Spinal cord (tissue), 10 donors: ENCODE measurements around the gene RFK. TPM values are rescaled to one million over a fixed set of nuclear protein-coding genes. Genes with fewer than 3 reads are reported as not detected.
"Not testable (repeated sequence)": the region's sequence is repeated elsewhere in the genome, so short reads cannot be mapped to it uniquely, and the experiment has no call there.

Source experiments
- DNase-seq, 6 donors: peaks; one replicate each; pipeline versions ENCODE4 v3.0.0 to v3.0.0-alpha.2; 2013 to 2015; ENCODE audit warnings: low spot score in 6 of 6, low read depth in 4 of 6
- H3K27ac ChIP-seq: one replicate; pipeline ENCODE4 v1.5.1; 2013; ENCODE audit warnings: low read depth, low read length, control low read depth
- H3K27me3 ChIP-seq: one replicate; pipeline ENCODE4 v1.6.1; 2013; ENCODE audit warnings: low read length; ENCODE audit not compliant: control insufficient read depth, insufficient read depth
- H3K36me3 ChIP-seq: one replicate; pipeline ENCODE4 v1.6.1; 2013; ENCODE audit warnings: low read length; ENCODE audit not compliant: control insufficient read depth, insufficient read depth
- H3K4me1 ChIP-seq: one replicate; pipeline ENCODE4 v1.6.1; 2013; ENCODE audit warnings: low read length; ENCODE audit not compliant: control insufficient read depth, insufficient read depth
- H3K4me3 ChIP-seq: one replicate; pipeline ENCODE4 v1.5.1; 2013; ENCODE audit warnings: low read depth, low read length, control low read depth
- H3K9me3 ChIP-seq: one replicate; pipeline ENCODE4 v1.6.1; 2013; ENCODE audit warnings: low read length; ENCODE audit not compliant: control insufficient read depth, insufficient read depth
- WGBS: methylation state at CpG from one replicate; pipeline ENCODE4 v1.1.5; 2013; ENCODE audit warnings: missing lambda C conversion rate; ENCODE audit not compliant: insufficient coverage; 5-methylcytosine and 5-hydroxymethylcytosine counted together
- polyA plus RNA-seq, 2 donors: library from polyadenylated mRNA; unstranded; fragments of 120-200 nt; gene quantifications; one replicate each; pipeline ENCODE4 v1.2.1, GENCODE V29; 2013; ENCODE audit not compliant: insufficient read length in 2 of 2
- total RNA-seq, 2 donors: library from RNA; depleted of rRNA in 1 of 2; stranded (reverse); fragments of 120-200 nt in 1 of 2; fragments of >200 nt in 1 of 2; gene quantifications; one replicate each; pipeline versions ENCODE4 v1.2.3 to v1.2.4, GENCODE V29; 2013 to 2014
- donor health status: healthy.

Gene RFK
- total and polyA plus RNA-seq, 4 donors = 37.2 to 89.6 (median 65.8) TPM

DNA sequence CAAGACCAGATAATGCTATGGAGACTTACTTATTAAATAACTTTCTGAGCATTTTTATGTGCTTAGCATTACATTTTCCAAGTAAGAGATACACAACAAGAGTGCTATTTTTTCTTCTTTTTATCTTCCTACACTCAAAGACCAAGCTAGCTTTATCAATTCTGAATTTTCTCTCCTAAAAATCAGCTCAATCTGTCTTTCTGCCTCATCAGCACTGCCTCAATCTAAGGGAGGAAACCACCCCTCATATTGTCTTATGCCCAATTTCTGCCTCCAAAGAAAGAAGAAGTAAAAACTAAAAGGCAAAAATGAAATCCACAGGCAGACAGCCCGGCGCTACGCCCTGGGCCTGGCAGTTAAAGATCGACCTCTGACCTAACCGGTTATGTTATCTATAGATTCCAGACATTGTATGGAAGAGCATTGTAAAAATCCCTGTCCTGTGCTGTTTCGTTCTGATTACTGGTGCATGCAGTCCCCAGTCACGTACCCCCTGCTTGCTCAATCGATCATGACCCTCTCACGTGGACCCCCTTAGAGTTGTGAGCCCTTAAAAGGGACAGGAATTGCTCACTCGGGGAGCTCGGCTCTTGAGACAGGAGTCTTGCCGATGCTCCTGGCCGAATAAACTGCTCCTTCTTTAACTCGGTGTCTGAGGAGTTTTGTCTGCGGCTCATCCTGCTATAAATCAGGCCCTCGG lies 31.7 kb downstream of the RFK start:
- H3K36me3 ChIP-seq, H3K4me3 ChIP-seq, H3K27me3 ChIP-seq, H3K27ac ChIP-seq, H3K4me1 ChIP-seq, DNase-seq, H3K9me3 ChIP-seq: not testable (repeated sequence)
- WGBS = 73% methylated on average over 12 of the region's 16 CpGs

DNA sequence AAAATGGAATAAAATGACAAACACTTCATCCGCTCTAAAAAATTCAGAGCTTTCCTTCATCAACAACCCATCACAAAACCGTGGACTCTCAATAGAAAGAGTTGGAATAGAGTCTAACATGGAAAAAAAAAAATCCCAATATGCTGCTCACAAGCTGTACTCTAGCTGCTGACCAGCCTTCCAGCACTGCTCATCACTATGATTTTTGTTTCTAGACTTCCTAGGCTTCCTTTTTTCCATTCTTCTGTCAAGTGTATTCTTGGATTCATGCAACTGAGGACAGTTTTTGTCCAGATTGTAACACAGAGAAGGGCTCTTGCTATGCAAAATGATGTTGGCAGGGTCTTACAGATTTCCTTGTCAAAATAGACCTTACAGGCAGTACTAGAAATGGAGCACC lies 34.5 kb downstream of the RFK start:
- H3K4me1 ChIP-seq = no peaks in the 10 kb centered on the region
- no peak overlapping the region for H3K27ac ChIP-seq
- peak in 1 of 6 donors; percentile 63 for DNase-seq
- 80% methylated on average over 1 of the region's 2 CpGs for WGBS
- H3K36me3 ChIP-seq = no peaks in the 10 kb centered on the region
- H3K4me3 ChIP-seq = no peak overlapping the region
- H3K9me3 ChIP-seq = no peaks in the 10 kb centered on the region
- H3K27me3 ChIP-seq = no peaks in the 10 kb centered on the region

DNA sequence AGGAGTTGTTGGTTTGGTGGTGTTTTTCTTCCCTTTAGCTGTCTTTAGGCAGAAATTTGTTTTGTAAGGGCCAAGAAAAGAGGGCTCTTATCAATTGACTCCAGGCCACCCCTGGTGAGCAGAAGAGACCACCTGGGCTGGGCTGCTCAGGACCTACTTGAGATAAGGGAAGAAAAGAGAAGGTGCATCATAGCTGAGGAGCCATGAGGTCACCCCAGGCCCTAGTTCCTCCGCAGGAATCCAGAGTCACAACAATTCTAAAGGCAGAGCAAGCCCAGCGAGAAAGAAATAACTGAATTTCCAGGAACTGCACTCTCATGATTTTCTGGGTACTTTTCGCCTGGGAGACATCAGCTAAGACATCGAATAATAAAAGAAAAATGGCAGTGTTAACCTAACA lies 34.9 kb downstream of the RFK start:
- Histone ChIP-seq H3K9me3 (no peaks in the 10 kb centered on the region), H3K36me3 (no peaks in the 10 kb centered on the region), H3K27me3 (no peaks in the 10 kb centered on the region), H3K4me1 (no peaks in the 10 kb centered on the region), H3K27ac (no peak overlapping the region), H3K4me3 (no peak overlapping the region)
- WGBS = 95% methylated on average over 2 of the region's 4 CpGs
- DNase-seq = no peak

DNA sequence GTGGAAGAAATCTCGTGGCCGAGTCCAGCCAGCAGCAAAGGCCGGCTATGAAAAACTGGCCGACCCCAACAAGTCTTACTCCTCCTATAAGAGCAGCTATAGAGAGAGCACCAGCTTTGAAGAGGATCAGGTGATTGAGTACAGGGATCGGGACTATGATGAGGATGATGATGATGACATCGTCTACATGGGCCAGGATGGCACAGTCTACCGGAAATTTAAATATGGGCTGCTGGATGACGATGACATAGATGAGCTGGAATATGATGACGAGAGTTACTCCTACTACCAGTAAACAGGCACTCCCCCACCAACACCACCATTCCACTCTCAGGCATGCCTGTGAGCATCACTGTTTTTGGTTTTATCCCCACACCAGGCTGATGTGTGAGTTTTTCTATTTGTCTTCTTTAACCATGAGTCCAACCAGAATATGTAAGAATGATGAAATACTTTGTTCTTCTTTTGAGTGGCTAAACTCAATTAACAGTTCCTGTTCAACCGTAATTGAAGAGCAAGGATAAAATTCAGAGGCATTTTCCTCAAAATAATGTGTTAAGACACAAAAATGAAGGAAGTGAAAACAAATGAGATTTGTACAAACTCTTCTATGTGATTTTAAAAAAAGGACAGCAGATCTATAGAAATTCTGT lies 35.5 kb downstream of the RFK start:
- H3K27me3 ChIP-seq = no peaks in the 10 kb centered on the region
- no peaks in the 10 kb centered on the region for H3K4me1 ChIP-seq
- no peaks in the 10 kb centered on the region for H3K9me3 ChIP-seq
- H3K4me3 ChIP-seq = no peak overlapping the region
- DNase-seq = no peak
- no CpG with 5 or more reads among the region's 10 CpGs for WGBS
- H3K36me3 ChIP-seq = no peaks in the 10 kb centered on the region
- H3K27ac ChIP-seq = no peak overlapping the region

DNA sequence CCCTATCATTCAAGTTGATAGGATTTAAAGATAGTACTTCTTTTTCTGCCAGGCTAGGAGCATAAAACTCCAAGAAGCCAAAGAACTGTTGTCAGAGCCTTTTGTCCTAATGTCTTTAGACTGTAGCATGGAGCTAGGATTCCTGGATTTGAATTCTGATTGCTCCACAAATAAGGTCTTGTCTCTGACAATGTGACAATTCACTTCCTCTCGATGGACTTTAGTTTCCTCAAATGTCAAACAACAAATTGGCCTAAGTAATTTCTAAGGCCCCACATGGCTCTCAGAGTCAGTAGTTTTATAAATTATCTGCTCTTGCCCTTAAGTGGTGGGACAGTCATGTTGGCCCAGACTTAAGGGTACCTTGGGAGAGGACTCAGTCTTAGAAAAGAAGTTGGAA lies 36.7 kb downstream of the RFK start:
- Histone ChIP-seq H3K4me3 (no peak overlapping the region), H3K4me1 (no peaks in the 10 kb centered on the region), H3K27me3 (no peaks in the 10 kb centered on the region), H3K36me3 (no peaks in the 10 kb centered on the region), H3K27ac (no peak overlapping the region), H3K9me3 (no peaks in the 10 kb centered on the region)
- no peak for DNase-seq
- 67% methylated on average over 1 of the region's 1 CpG for WGBS

DNA sequence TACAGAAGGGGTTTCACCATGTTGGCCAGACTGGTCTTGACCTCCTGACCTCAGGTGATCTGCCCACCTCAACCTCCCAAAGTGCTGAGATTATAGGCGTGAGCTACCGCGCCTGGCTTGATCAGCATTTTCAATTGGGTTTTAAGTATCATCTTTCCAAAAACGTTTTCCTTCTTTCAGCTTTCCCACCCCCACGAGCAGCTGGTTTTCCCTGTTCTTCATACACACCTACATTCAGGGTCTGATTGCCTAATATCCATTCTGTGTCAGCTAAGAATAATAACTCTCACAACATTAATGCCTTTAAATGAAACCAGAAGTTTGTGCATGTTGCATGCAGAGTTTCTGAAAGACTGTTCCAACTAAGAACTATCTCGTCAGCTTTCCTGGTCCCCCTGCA lies 38.3 kb downstream of the RFK start:
- no peaks in the 10 kb centered on the region for H3K36me3 ChIP-seq
- no peak for DNase-seq
- H3K27ac ChIP-seq = no peak overlapping the region
- H3K27me3 ChIP-seq = no peaks in the 10 kb centered on the region
- 90% methylated on average over 6 of the region's 6 CpGs for WGBS
- no peaks in the 10 kb centered on the region for H3K9me3 ChIP-seq
- no peaks in the 10 kb centered on the region for H3K4me1 ChIP-seq
- H3K4me3 ChIP-seq = no peak overlapping the region

DNA sequence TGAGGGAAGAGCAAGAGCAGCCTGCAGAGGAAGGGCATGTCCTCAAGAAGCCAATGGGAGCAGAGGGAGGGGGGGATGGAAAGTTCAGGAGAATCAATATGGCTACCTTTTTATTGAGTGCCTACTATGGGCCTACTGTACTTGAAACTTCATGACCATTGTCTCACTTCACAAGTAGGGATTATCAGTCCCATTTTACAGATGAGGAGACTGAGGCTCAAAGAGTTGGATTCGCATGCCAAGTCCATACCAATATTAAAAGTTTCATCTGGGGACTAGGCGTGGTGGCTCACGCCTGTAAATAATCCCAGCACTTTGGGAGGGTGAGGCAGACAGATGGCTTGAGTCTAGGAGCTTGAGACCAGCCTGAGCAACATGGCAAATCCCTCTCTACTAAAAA lies 40.0 kb downstream of the RFK start:
- H3K27me3 ChIP-seq = no peaks in the 10 kb centered on the region
- no peak overlapping the region for H3K4me3 ChIP-seq
- H3K4me1 ChIP-seq = no peaks in the 10 kb centered on the region
- DNase-seq = no peak
- WGBS = no CpG with 5 or more reads among the region's 3 CpGs
- no peaks in the 10 kb centered on the region for H3K9me3 ChIP-seq
- H3K36me3 ChIP-seq = no peaks in the 10 kb centered on the region
- no peak overlapping the region for H3K27ac ChIP-seq

DNA sequence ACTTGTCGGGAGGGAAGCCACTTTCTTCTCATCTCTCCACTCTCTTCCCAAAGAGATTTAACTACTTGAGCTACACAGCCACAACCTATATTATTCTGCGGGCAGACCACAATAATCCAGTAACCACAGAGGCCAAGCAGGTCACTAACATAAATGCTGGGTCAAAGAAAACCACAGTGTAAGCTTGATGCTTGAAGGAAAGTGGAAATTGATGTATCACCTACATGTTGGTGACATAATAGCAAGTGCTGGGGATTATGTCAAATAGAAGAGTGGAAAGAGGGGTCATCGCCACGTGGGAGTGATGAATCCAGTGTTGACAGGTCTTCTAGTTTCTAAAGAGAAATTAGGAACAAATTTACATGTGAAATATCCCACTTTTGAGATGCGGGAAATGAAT lies 40.9 kb downstream of the RFK start:
- no peak for DNase-seq
- H3K36me3 ChIP-seq = no peaks in the 10 kb centered on the region
- H3K4me3 ChIP-seq = no peak overlapping the region
- 73% methylated on average over 4 of the region's 5 CpGs for WGBS
- no peaks in the 10 kb centered on the region for H3K4me1 ChIP-seq
- no peaks in the 10 kb centered on the region for H3K9me3 ChIP-seq
- H3K27me3 ChIP-seq = no peaks in the 10 kb centered on the region
- no peak overlapping the region for H3K27ac ChIP-seq

DNA sequence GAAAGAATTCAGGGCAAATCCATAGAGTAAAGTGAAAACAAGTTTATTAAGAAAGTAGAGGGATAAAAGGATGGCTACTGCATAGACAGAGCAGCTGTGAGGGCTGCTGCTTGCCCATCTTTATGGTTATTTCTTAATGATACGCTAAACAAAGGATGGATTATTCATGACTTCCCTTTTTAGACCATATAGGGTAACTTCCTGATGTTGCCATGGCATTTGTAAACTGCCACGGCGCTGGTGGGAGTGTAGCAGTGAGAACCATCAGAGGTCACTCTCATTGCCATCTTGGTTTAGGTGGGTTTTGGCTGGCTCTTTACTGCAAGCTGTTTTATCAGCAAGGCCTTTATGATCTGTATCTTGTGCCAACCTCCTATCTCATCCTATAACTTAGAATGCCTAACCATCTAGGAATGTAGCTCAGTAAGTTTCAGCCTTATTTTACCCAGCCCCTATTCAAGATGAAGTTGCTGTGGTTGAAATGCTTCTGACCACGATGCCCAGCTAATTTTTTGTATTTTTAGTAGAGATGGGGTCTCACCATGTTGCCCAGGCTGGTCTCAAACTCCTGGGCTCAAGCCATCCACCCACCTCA lies 42.1 kb downstream of the RFK start:
- Histone ChIP-seq H3K27ac (no peak overlapping the region), H3K27me3 (no peaks in the 10 kb centered on the region), H3K36me3 (no peaks in the 10 kb centered on the region), H3K9me3 (no peaks in the 10 kb centered on the region), H3K4me1 (no peaks in the 10 kb centered on the region), H3K4me3 (no peak overlapping the region)
- 83% methylated on average over 2 of the region's 4 CpGs for WGBS
- DNase-seq = no peak

DNA sequence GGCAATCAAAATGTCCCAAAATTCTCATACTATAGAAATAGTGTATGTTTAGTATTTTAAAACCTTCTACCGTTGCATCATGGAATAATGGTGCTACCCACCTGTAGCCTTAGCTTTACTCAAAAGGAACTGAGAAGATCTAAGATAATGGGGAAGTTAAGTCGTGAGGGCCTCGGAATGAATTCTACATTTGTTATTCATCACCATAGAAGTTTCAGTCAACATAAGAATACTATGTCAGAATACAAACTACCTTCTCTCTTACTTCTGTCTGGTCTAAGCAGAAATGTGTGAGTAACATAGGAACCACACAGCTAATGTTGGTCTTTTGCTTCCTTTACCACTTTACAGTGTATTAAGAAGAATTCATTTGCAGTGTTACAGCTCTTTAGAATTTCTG lies 43.2 kb downstream of the RFK start:
- H3K36me3 ChIP-seq = no peaks in the 10 kb centered on the region
- no peak overlapping the region for H3K4me3 ChIP-seq
- no CpG with 5 or more reads among the region's 3 CpGs for WGBS
- no peak for DNase-seq
- no peaks in the 10 kb centered on the region for H3K4me1 ChIP-seq
- no peak overlapping the region for H3K27ac ChIP-seq
- no peaks in the 10 kb centered on the region for H3K27me3 ChIP-seq
- no peaks in the 10 kb centered on the region for H3K9me3 ChIP-seq
